SK-N-SH (cell line): Measurements from ENCODE around the gene ATP6V0B. TPM values are rescaled to one million over a fixed set of nuclear protein-coding genes. Genes with fewer than 3 reads are reported as not detected.

Experiments used
- CTCF ChIA-PET: fragments of 300-600, 350-600 bp; formaldehyde crosslinking; extraction: SDS; loops from one replicate; lab custom pipeline; 2021; lab: Yijun Ruan, JAX
- POLR2A ChIA-PET: fragments of 350-600 bp; sonication (Branson Sonifier 250); formaldehyde crosslinking; extraction: SDS; loops from one replicate; lab custom pipeline; 2020; ENCODE audit warnings: antibody characterized with exemption, inconsistent platforms; lab: Yijun Ruan, JAX
- DNase-seq: peaks from one replicate; pipeline ENCODE4 v3.0.0; 2012
- H2AFZ ChIP-seq: fragments of 200-600 bp; sonication (generic); 2 replicates; pipeline ENCODE4 v1.8.1; 2016; ENCODE audit warnings: antibody characterized with exemption, mild to moderate bottlenecking, low read depth
- H3F3A ChIP-seq: fragments of 200-600 bp; sonication (generic); replicated peaks from 2 replicates; pipeline ENCODE3; 2016; ENCODE audit warnings: antibody characterized with exemption, mild to moderate bottlenecking; ENCODE audit not compliant: insufficient read depth
- H3K27ac ChIP-seq, 2 experiments: fragments of 200-500 bp in 1 of 2; fragments of 200-600 bp in 1 of 2; sonication (Bioruptor generic) in 1 of 2; sonication (generic), shearing (Covaris generic) in 1 of 2; 2 replicates each; pipeline versions ENCODE4 v1.5.1 to v1.6.1; 2014 to 2016; ENCODE audit warnings: low read depth in 2 of 2, inconsistent platforms in 1 of 2, low read length in 1 of 2, mild to moderate bottlenecking in 1 of 2, mixed read lengths in 1 of 2
- H3K27me3 ChIP-seq: fragments of 200-600 bp; sonication (generic), shearing (Covaris generic); 2 replicates; pipeline ENCODE4 v1.6.1; 2016; ENCODE audit warnings: mixed run types; ENCODE audit not compliant: insufficient read depth
- H3K36me3 ChIP-seq, 2 experiments: fragments of 200-500 bp in 1 of 2; fragments of 200-600 bp in 1 of 2; sonication (Bioruptor generic) in 1 of 2; sonication (generic) in 1 of 2; replicated peaks in 1 of 2; 2 replicates each; pipeline versions ENCODE3 to v1.5.1; 2014 to 2016; ENCODE audit warnings: low read length in 1 of 2, mild to moderate bottlenecking in 1 of 2; ENCODE audit not compliant: insufficient read depth in 2 of 2, control insufficient read depth in 1 of 2
- H3K4me1 ChIP-seq, 2 experiments: fragments of 200-500 bp in 1 of 2; fragments of 200-600 bp in 1 of 2; sonication (Bioruptor generic) in 1 of 2; sonication (generic), shearing (Covaris generic) in 1 of 2; 2 replicates each; pipeline versions ENCODE4 v1.5.1 to v1.6.1; 2014 to 2016; ENCODE audit warnings: low read depth in 1 of 2, low read length in 1 of 2, mixed run types in 1 of 2; ENCODE audit not compliant: insufficient read depth in 2 of 2, control insufficient read depth in 1 of 2
- H3K4me2 ChIP-seq: fragments of 200-600 bp; sonication (generic), shearing (Covaris generic); 2 replicates; pipeline ENCODE4 v1.6.1; 2017; ENCODE audit warnings: mixed run types
- H3K4me3 ChIP-seq, 2 experiments: fragments of 200-500 bp in 1 of 2; fragments of 200-600 bp in 1 of 2; sonication (Bioruptor generic) in 1 of 2; sonication (generic), shearing (Covaris generic) in 1 of 2; 2 replicates each; pipeline versions ENCODE4 v1.5.1 to v1.8.1; 2014 to 2016; ENCODE audit warnings: low read depth in 2 of 2, inconsistent platforms in 1 of 2, low read length in 1 of 2, mild to moderate bottlenecking in 1 of 2, mixed read lengths in 1 of 2, moderate library complexity in 1 of 2
- H3K79me2 ChIP-seq: fragments of 200-600 bp; sonication (generic); 2 replicates; pipeline ENCODE4 v1.8.1; 2017; ENCODE audit warnings: mild to moderate bottlenecking; ENCODE audit not compliant: insufficient read depth
- H3K9ac ChIP-seq: fragments of 200-600 bp; sonication (generic); 2 replicates; pipeline ENCODE4 v1.6.1; 2017; ENCODE audit warnings: mixed run types
- H3K9me2 ChIP-seq: fragments of 200-600 bp; sonication (generic); 2 replicates; pipeline ENCODE4 v1.6.1; 2017; ENCODE audit warnings: mixed run types
- H3K9me3 ChIP-seq: fragments of 200-600 bp; sonication (generic); 2 replicates; pipeline ENCODE4 v1.6.1; 2017; ENCODE audit warnings: mixed run types, mild to moderate bottlenecking, moderate library complexity
- H4K20me1 ChIP-seq: fragments of 200-600 bp; sonication (generic); 2 replicates; pipeline ENCODE4 v1.6.1; 2017; ENCODE audit warnings: mild to moderate bottlenecking, mixed run types; ENCODE audit not compliant: insufficient read depth
- CHD2 ChIP-seq: fragments of 150-350 bp; IDR thresholded peaks from 2 replicates; pipeline ENCODE4 v1.6.1; 2018; ENCODE audit warnings: low read length; ENCODE audit not compliant: partially characterized antibody
- EP300 ChIP-seq, 2 experiments: IDR thresholded peaks; 2 replicates each; pipeline versions ENCODE4 v1.4.0 to v1.6.1; 2012; ENCODE audit warnings: borderline replicate concordance in 1 of 2, low read depth in 1 of 2, low read length in 1 of 2
- EZH2phosphoT487 ChIP-seq: fragments of 200-600 bp; sonication (generic); IDR thresholded peaks from 2 replicates; pipeline ENCODE4 v1.6.1; 2017; ENCODE audit warnings: low read depth, mixed run types, mild to moderate bottlenecking, antibody characterized with exemption, moderate library complexity, borderline replicate concordance
- FOSL2 ChIP-seq: IDR thresholded peaks from 2 replicates; pipeline ENCODE4 v1.4.0; 2012; ENCODE audit warnings: low read depth, mild to moderate bottlenecking, moderate library complexity, borderline replicate concordance
- FOXJ3 ChIP-seq: sonication (generic); formaldehyde crosslinking; IDR thresholded peaks from 2 replicates; pipeline ENCODE4 v1.5.1; 2020; ENCODE audit warnings: mild to moderate bottlenecking, missing genetic modification reagents
- GATA2 ChIP-seq: sonication (generic); formaldehyde crosslinking; IDR thresholded peaks from 2 replicates; pipeline ENCODE4 v1.5.0; 2020; ENCODE audit warnings: mild to moderate bottlenecking, missing genetic modification reagents
- JUND ChIP-seq: IDR thresholded peaks from 2 replicates; pipeline ENCODE4 v1.4.0; 2012
- MEF2A ChIP-seq: IDR thresholded peaks from 2 replicates; pipeline ENCODE4 v1.4.0; 2012; ENCODE audit warnings: low read depth, borderline replicate concordance
- NFIC ChIP-seq: IDR thresholded peaks from 2 replicates; pipeline ENCODE4 v1.4.0; 2012; ENCODE audit warnings: borderline replicate concordance
- NRF1 ChIP-seq: IDR thresholded peaks from 2 replicates; pipeline ENCODE4 v1.6.1; 2012; ENCODE audit warnings: low read depth, mild to moderate bottlenecking, low read length
- POLR2AphosphoS5 ChIP-seq: IDR thresholded peaks from 2 replicates; pipeline ENCODE4 v1.6.1; 2012; ENCODE audit warnings: low read depth, low read length
- RCOR1 ChIP-seq: fragments of 150-350 bp; IDR thresholded peaks from 2 replicates; pipeline ENCODE4 v1.6.1; 2017; ENCODE audit warnings: antibody characterized with exemption, low read length
- RFX5 ChIP-seq: IDR thresholded peaks from 2 replicates; pipeline ENCODE4 v1.6.1; 2012; ENCODE audit warnings: mild to moderate bottlenecking, improper control_type of control experiment, low read length
- RXRA ChIP-seq: IDR thresholded peaks from 2 replicates; pipeline ENCODE4 v1.4.0; 2012; ENCODE audit warnings: low read depth, mild to moderate bottlenecking, borderline replicate concordance
- TAF1 ChIP-seq: IDR thresholded peaks from 2 replicates; pipeline ENCODE4 v1.6.1; 2012; ENCODE audit warnings: low read depth, mild to moderate bottlenecking, low read length, moderate library complexity, borderline replicate concordance
- TEAD4 ChIP-seq: IDR thresholded peaks from 2 replicates; pipeline ENCODE4 v1.4.0; 2012; ENCODE audit warnings: mild to moderate bottlenecking, borderline replicate concordance; ENCODE audit not compliant: insufficient read depth
- USF1 ChIP-seq: IDR thresholded peaks from 2 replicates; pipeline ENCODE4 v1.4.0; 2012; ENCODE audit warnings: low read depth, borderline replicate concordance
- YY1 ChIP-seq: IDR thresholded peaks from 2 replicates; pipeline ENCODE4 v1.4.0; 2012; ENCODE audit warnings: low read depth, mild to moderate bottlenecking
- ZBTB33 ChIP-seq: IDR thresholded peaks from 2 replicates; pipeline ENCODE4 v1.4.0; 2012; ENCODE audit warnings: low read depth, borderline replicate concordance
- WGBS: methylation state at CpG from one replicate; pipeline ENCODE4 v1.1.6; 2017; ENCODE audit warnings: low lambda C conversion rate; 5-methylcytosine and 5-hydroxymethylcytosine counted together
- polyA plus RNA-seq, 3 experiments: library from polyadenylated mRNA; depleted of rRNA; stranded (reverse); fragments of >200 nt; gene quantifications; 2 replicates each; pipeline ENCODE4 v1.2.3, GENCODE V29; 2012

Gene ATP6V0B
- polyA plus RNA-seq, 1 of the 3 experiments (the other 2 are of a cell fraction), result 180 TPM

GRCh38 chr1:43956234-43956633 lies 18.5 kb upstream of the ATP6V0B start:
- no peak overlapping the region for H2AFZ ChIP-seq
- no peak for TF ChIP-seq EP300 (IDR thresholded peaks at IDR 0.05; ENCODE audit: borderline replicate concordance in 1 of 2, low read depth in 1 of 2, low read length in 1 of 2)
- TF ChIP-seq EZH2phosphoT487, result no peak
- TF ChIP-seq RCOR1, result no peak
- TF ChIP-seq YY1, result no peak
- no peak for TF ChIP-seq POLR2AphosphoS5
- no peak for TF ChIP-seq MEF2A
- no peak for TF ChIP-seq RFX5
- TF ChIP-seq CHD2, result no peak
- no peak for TF ChIP-seq JUND
- no peak for TF ChIP-seq FOXJ3 (CRISPR knock-in tag)
- no peak for TF ChIP-seq TAF1
- no peak for TF ChIP-seq RXRA
- no peak for TF ChIP-seq NFIC
- no peak for TF ChIP-seq ZBTB33
- TF ChIP-seq NRF1, result no peak
- no peak for TF ChIP-seq USF1
- TF ChIP-seq TEAD4, result no peak
- no peak for TF ChIP-seq FOSL2
- no peak for TF ChIP-seq GATA2 (CRISPR knock-in tag)
- H3F3A ChIP-seq, result no peaks in the 10 kb centered on the region
- H3K9me3 ChIP-seq, result no peaks in the 10 kb centered on the region
- no peaks in the 10 kb centered on the region for H3K9me2 ChIP-seq
- no peak overlapping the region for H3K9ac ChIP-seq
- peaks cover 3 to 50% of the 10 kb centered on the region in 2 experiments for H3K36me3 ChIP-seq
- no peaks in the 10 kb centered on the region for H3K27me3 ChIP-seq
- CTCF ChIA-PET, result interaction anchor here (1.3 to 2.2 kb wide), 3 partner anchors 9 to 193 kb away, joined by 4 to 8 read pairs (median 4); partner anchors contain the start of gene IPO13
- no peaks in the 10 kb centered on the region; the same call in 1 of the 2 replicates for H3K79me2 ChIP-seq
- 97% methylated on average over 4 of the region's 8 CpGs for WGBS
- peaks cover 0 to 5% of the 10 kb centered on the region in 2 experiments; a peak in 1 of 4 replicates for H3K4me1 ChIP-seq
- H3K27ac ChIP-seq, result no peak overlapping the region
- POLR2A ChIA-PET, result no interaction called here
- no peak overlapping the region for H3K4me2 ChIP-seq
- peaks cover 6% of the 10 kb centered on the region; the same call in 1 of the 2 replicates for H4K20me1 ChIP-seq
- DNase-seq, result no peak
- H3K4me3 ChIP-seq, result no peak overlapping the region
